Mesenchymal stem cell (in vitro differentiated cells and primary cell): ENCODE data around the gene SAMD7. TPM values are rescaled to one million over a fixed set of nuclear protein-coding genes. Genes with fewer than 3 reads are reported as not detected.

ENCODE experiments used
- DNase-seq: peaks from one replicate; pipeline ENCODE4 v3.0.0-alpha.2; 2013
- H2AFZ ChIP-seq: one replicate; pipeline ENCODE4 v1.6.1; 2013; ENCODE audit warnings: low read depth, mild to moderate bottlenecking, control low read depth, inconsistent platforms, low read length, moderate library complexity
- H2AK5ac ChIP-seq: 2 replicates; pipeline ENCODE4 v1.6.1; 2013; ENCODE audit warnings: low read length, moderate library complexity, mild to moderate bottlenecking, inconsistent platforms; ENCODE audit not compliant: severe bottlenecking
- H2BK120ac ChIP-seq: one replicate; pipeline ENCODE4 v1.6.1; 2013; ENCODE audit warnings: low read depth, mild to moderate bottlenecking, inconsistent platforms, low read length, moderate library complexity
- H2BK12ac ChIP-seq, 2 experiments: one replicate each; pipeline ENCODE4 v1.6.1; 2013; ENCODE audit warnings: inconsistent platforms in 2 of 2, low read length in 2 of 2, mild to moderate bottlenecking in 2 of 2, moderate library complexity in 2 of 2, control low read depth in 1 of 2
- H2BK15ac ChIP-seq: one replicate; pipeline ENCODE4 v1.6.1; 2013; ENCODE audit warnings: mild to moderate bottlenecking, low read depth, inconsistent platforms; ENCODE audit not compliant: poor library complexity, severe bottlenecking
- H2BK5ac ChIP-seq: 2 replicates; pipeline ENCODE4 v1.6.1; 2013; ENCODE audit warnings: low read depth, mild to moderate bottlenecking, low read length, control low read depth, inconsistent platforms; ENCODE audit not compliant: poor library complexity, severe bottlenecking
- H3K14ac ChIP-seq, 2 experiments: one replicate each; pipeline ENCODE4 v1.6.1; 2013; ENCODE audit warnings: inconsistent platforms in 2 of 2, low read length in 2 of 2, control low read depth in 1 of 2, mild to moderate bottlenecking in 1 of 2, moderate library complexity in 1 of 2
- H3K18ac ChIP-seq, 2 experiments: one replicate each; pipeline ENCODE4 v1.6.1; 2013; ENCODE audit warnings: inconsistent platforms in 2 of 2, low read length in 2 of 2, control low read depth in 1 of 2, low read depth in 1 of 2, mild to moderate bottlenecking in 1 of 2
- H3K23ac ChIP-seq, 2 experiments: one replicate each; pipeline ENCODE4 v1.6.1; 2013; ENCODE audit warnings: inconsistent platforms in 2 of 2, low read length in 2 of 2, mild to moderate bottlenecking in 2 of 2, moderate library complexity in 2 of 2, control low read depth in 1 of 2
- H3K27ac ChIP-seq: 2 replicates; pipeline ENCODE4 v1.5.1; 2013; ENCODE audit warnings: mild to moderate bottlenecking, moderate library complexity, low read length, control low read depth, inconsistent platforms; ENCODE audit not compliant: poor library complexity, severe bottlenecking
- H3K27me3 ChIP-seq, 2 experiments: 2 replicates each; pipeline versions ENCODE4 v1.6.1 to v1.7.0; 2013; ENCODE audit warnings: low read length in 2 of 2, mild to moderate bottlenecking in 2 of 2, moderate library complexity in 2 of 2, control low read depth in 1 of 2, inconsistent platforms in 1 of 2; ENCODE audit not compliant: control insufficient read depth in 1 of 2, insufficient read depth in 1 of 2
- H3K36me3 ChIP-seq, 2 experiments: 2 replicates each; pipeline versions ENCODE4 v1.6.1 to v1.7.0; 2013; ENCODE audit warnings: low read length in 2 of 2, control low read depth in 1 of 2, inconsistent platforms in 1 of 2, low read depth in 1 of 2, mild to moderate bottlenecking in 1 of 2; ENCODE audit not compliant: insufficient read depth in 2 of 2, control insufficient read depth in 1 of 2
- H3K4ac ChIP-seq, 2 experiments: one replicate each; pipeline ENCODE4 v1.6.1; 2013; ENCODE audit warnings: inconsistent platforms in 2 of 2, low read length in 2 of 2, mild to moderate bottlenecking in 2 of 2, moderate library complexity in 2 of 2, control low read depth in 1 of 2, low read depth in 1 of 2
- H3K4me1 ChIP-seq: 2 replicates; pipeline ENCODE4 v1.6.1; 2013; ENCODE audit warnings: low read depth, low read length, control low read depth; ENCODE audit not compliant: control insufficient read depth, insufficient read depth
- H3K4me2 ChIP-seq: 2 replicates; pipeline ENCODE4 v1.6.1; 2013; ENCODE audit warnings: low read length, mild to moderate bottlenecking, inconsistent platforms; ENCODE audit not compliant: poor library complexity, severe bottlenecking
- H3K4me3 ChIP-seq, 2 experiments: 2 replicates each; pipeline versions ENCODE4 v1.5.1 to v1.7.0; 2013; ENCODE audit warnings: low read length in 2 of 2, mild to moderate bottlenecking in 2 of 2, control low read depth in 1 of 2, low read depth in 1 of 2; ENCODE audit not compliant: insufficient read depth in 1 of 2
- H3K79me1 ChIP-seq: replicated peaks from 2 replicates; pipeline ENCODE4 v1.6.1; 2013; ENCODE audit warnings: mild to moderate bottlenecking, control low read depth, low read length, inconsistent platforms; ENCODE audit not compliant: poor library complexity, severe bottlenecking
- H3K9ac ChIP-seq: 2 replicates; pipeline ENCODE4 v1.7.0; 2013; ENCODE audit warnings: mild to moderate bottlenecking, low read length, moderate library complexity
- H3K9me3 ChIP-seq: 2 replicates; pipeline ENCODE4 v1.7.0; 2013; ENCODE audit warnings: mild to moderate bottlenecking, low read length; ENCODE audit not compliant: control insufficient read depth
- H4K8ac ChIP-seq: one replicate; pipeline ENCODE4 v1.6.1; 2013; ENCODE audit warnings: inconsistent platforms, mild to moderate bottlenecking, low read length, moderate library complexity
- H4K91ac ChIP-seq: one replicate; pipeline ENCODE4 v1.6.1; 2013; ENCODE audit warnings: mild to moderate bottlenecking, low read length, inconsistent platforms
- WGBS: methylation state at CpG from one replicate; pipeline ENCODE4 v1.1.7; 2013; ENCODE audit warnings: mixed read lengths; 5-methylcytosine and 5-hydroxymethylcytosine counted together
- polyA plus RNA-seq, 2 experiments: library from polyadenylated mRNA; stranded (reverse); fragments of 200-250 nt; gene quantifications; one replicate each; pipeline ENCODE4 v1.2.3, GENCODE V29; 2013

SAMD7 gene
- polyA plus RNA-seq (2013, experiment 1 of 2), result not detected
- not detected for polyA plus RNA-seq (2013, experiment 2 of 2)

DNA sequence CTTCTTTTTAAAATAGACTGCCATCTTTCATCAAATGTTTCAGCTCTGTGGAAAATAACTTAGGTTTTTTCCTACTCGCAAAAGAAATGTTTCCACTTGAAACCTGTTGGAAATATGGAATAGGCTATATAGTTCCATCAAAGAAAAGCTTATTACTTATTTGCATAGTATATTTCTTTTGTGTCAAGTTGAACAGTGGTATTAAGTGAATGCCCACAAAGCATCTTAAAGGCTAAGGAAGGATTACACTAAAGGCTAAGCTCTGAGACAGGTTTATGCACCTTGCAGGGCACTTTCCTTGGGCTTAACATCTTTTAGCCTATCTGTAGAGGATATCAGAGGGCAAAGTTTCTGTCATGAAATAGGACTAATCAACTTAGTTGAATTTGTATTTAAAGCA lies at the start of gene SAMD7:
TSS of gene SAMD7 (plus strand) at position 301 of the 400 bp plus-strand sequence. CDS start 7,927 bp downstream, outside the sequence.
- no CpG with 5 or more reads among the region's 1 CpG for WGBS
- Histone ChIP-seq H2BK120ac (no peak within 1 kb of the TSS), H3K27ac (no peak within 1 kb of the TSS), H4K91ac (no peak within 1 kb of the TSS), H2BK12ac (no peak within 1 kb of the TSS), H3K4me3 (no peak within 1 kb of the TSS), H3K4me1 (no peaks in the 10 kb centered on the region), H3K4me2 (no peak within 1 kb of the TSS), H2BK15ac (no peak within 1 kb of the TSS), H3K4ac (no peak within 1 kb of the TSS), H3K79me1 (no peaks in the 10 kb centered on the region), H3K27me3 (peaks cover 4 to 16% of the 10 kb centered on the region in 2 experiments), H3K9me3 (no peaks in the 10 kb centered on the region), H3K9ac (no peak within 1 kb of the TSS), H3K14ac (no peak within 1 kb of the TSS), H3K23ac (no peak within 1 kb of the TSS), H3K36me3 (no peaks in the 10 kb centered on the region), H2AFZ (no peak within 1 kb of the TSS), H3K18ac (no peak within 1 kb of the TSS), H2AK5ac (no peak within 1 kb of the TSS), H4K8ac (no peak within 1 kb of the TSS), H2BK5ac (no peak within 1 kb of the TSS)
- DNase-seq, result no peak

GRCh38 chr3:169861871-169862270 lies 49.5 kb upstream of the SAMD7 start:
- no peaks in the 10 kb centered on the region for H3K79me1 ChIP-seq
- no peak overlapping the region for H2BK12ac ChIP-seq
- H3K4me3 ChIP-seq, result no peak overlapping the region
- peaks cover 20 to 28% of the 10 kb centered on the region in 2 experiments for H3K27me3 ChIP-seq
- H3K18ac ChIP-seq, result no peak overlapping the region
- no peak overlapping the region for H2AFZ ChIP-seq
- H3K4me1 ChIP-seq, result peaks cover 1% of the 10 kb centered on the region
- no peak overlapping the region for H2BK120ac ChIP-seq
- H3K23ac ChIP-seq, result no peak overlapping the region
- H3K14ac ChIP-seq, result no peak overlapping the region
- no peak overlapping the region for H4K8ac ChIP-seq
- no peak overlapping the region for H3K27ac ChIP-seq
- WGBS, result 65% methylated on average over 5 of the region's 5 CpGs
- H3K4ac ChIP-seq, result no peak overlapping the region
- peaks cover 2% of the 10 kb centered on the region for H3K9me3 ChIP-seq
- H2BK5ac ChIP-seq, result no peak overlapping the region
- DNase-seq, result no peak
- no peaks in the 10 kb centered on the region for H3K36me3 ChIP-seq
- H2AK5ac ChIP-seq, result no peak overlapping the region
- H4K91ac ChIP-seq, result no peak overlapping the region
- no peak overlapping the region for H2BK15ac ChIP-seq
- no peak overlapping the region for H3K4me2 ChIP-seq
- H3K9ac ChIP-seq, result no peak overlapping the region

GRCh38 chr3:169863458-169863899 lies 47.9 kb upstream of the SAMD7 start:
- no peak overlapping the region for H4K8ac ChIP-seq
- peak overlapping the region in 1 of 2 experiments; percentile 21 for H3K18ac ChIP-seq
- no peak overlapping the region for H2AFZ ChIP-seq
- peaks cover 1% of the 10 kb centered on the region for H3K4me1 ChIP-seq
- H3K36me3 ChIP-seq, result no peaks in the 10 kb centered on the region
- H3K14ac ChIP-seq, result no peak overlapping the region
- no peak overlapping the region for H2BK12ac ChIP-seq
- H3K4ac ChIP-seq, result no peak overlapping the region
- no peak overlapping the region for H3K4me3 ChIP-seq
- no peak overlapping the region for H3K23ac ChIP-seq
- H2BK5ac ChIP-seq, result no peak overlapping the region
- H2BK120ac ChIP-seq, result no peak overlapping the region
- no peak overlapping the region for H3K4me2 ChIP-seq
- H2BK15ac ChIP-seq, result no peak overlapping the region
- no peak overlapping the region for H4K91ac ChIP-seq
- peaks cover 9 to 16% of the 10 kb centered on the region in 2 experiments for H3K27me3 ChIP-seq
- no peak overlapping the region for H3K27ac ChIP-seq
- peak; percentile 60 for DNase-seq
- no peaks in the 10 kb centered on the region for H3K79me1 ChIP-seq
- no peaks in the 10 kb centered on the region for H3K9me3 ChIP-seq
- H3K9ac ChIP-seq, result no peak overlapping the region
- H2AK5ac ChIP-seq, result no peak overlapping the region
- 0% methylated on average over 5 of the region's 6 CpGs for WGBS

DNA sequence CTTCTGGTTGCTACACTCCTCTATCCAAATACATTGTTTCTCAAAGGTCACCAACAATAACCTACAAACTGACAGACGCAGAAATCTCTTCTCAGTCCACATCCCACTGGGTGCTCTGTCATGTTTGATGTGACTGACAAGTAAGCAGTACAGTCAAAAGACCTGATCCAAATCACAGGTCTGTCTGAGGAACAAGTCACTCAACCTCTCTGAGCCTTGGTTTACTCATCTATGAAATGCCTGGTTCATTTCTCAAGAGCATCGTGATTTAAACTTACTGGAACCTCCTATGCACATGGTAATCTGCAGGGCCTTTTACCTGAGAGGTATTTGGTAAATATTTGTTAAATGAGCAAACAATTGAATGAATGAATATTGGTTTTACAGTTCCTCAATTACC lies 47.1 kb upstream of the SAMD7 start:
- H2AK5ac ChIP-seq, result peak overlapping the region; percentile 62
- no peaks in the 10 kb centered on the region for H3K36me3 ChIP-seq
- H2BK5ac ChIP-seq, result no peak overlapping the region
- no peak overlapping the region for H3K4me2 ChIP-seq
- H3K79me1 ChIP-seq, result no peaks in the 10 kb centered on the region
- DNase-seq, result no peak
- H3K14ac ChIP-seq, result no peak overlapping the region
- H3K4ac ChIP-seq, result no peak overlapping the region
- no peaks in the 10 kb centered on the region for H3K9me3 ChIP-seq
- no peak overlapping the region for H3K18ac ChIP-seq
- H3K4me3 ChIP-seq, result no peak overlapping the region
- 93% methylated on average over 1 of the region's 2 CpGs for WGBS
- H4K91ac ChIP-seq, result no peak overlapping the region
- H2AFZ ChIP-seq, result no peak overlapping the region
- peaks cover 1% of the 10 kb centered on the region for H3K4me1 ChIP-seq
- no peak overlapping the region for H3K27ac ChIP-seq
- no peak overlapping the region for H2BK15ac ChIP-seq
- no peak overlapping the region for H3K23ac ChIP-seq
- H3K9ac ChIP-seq, result no peak overlapping the region
- H4K8ac ChIP-seq, result no peak overlapping the region
- H2BK12ac ChIP-seq, result no peak overlapping the region
- peaks cover 9 to 16% of the 10 kb centered on the region in 2 experiments for H3K27me3 ChIP-seq
- no peak overlapping the region for H2BK120ac ChIP-seq
